Glomerular visceral epithelial cell (primary cell): ENCODE results near the gene KCNJ12.
A peak's percentile ranks its signal among the peaks of the same experiment; 100 is the strongest.
"Not testable (repeated sequence)": the region's sequence is repeated elsewhere in the genome, so short reads cannot be mapped to it uniquely, and the experiment has no call there.

ENCODE experiments used
- DNase-seq: peaks from one replicate; pipeline ENCODE4 v3.0.0-alpha.2; 2016; ENCODE audit errors: extremely low spot score

Gene KCNJ12

DNA sequence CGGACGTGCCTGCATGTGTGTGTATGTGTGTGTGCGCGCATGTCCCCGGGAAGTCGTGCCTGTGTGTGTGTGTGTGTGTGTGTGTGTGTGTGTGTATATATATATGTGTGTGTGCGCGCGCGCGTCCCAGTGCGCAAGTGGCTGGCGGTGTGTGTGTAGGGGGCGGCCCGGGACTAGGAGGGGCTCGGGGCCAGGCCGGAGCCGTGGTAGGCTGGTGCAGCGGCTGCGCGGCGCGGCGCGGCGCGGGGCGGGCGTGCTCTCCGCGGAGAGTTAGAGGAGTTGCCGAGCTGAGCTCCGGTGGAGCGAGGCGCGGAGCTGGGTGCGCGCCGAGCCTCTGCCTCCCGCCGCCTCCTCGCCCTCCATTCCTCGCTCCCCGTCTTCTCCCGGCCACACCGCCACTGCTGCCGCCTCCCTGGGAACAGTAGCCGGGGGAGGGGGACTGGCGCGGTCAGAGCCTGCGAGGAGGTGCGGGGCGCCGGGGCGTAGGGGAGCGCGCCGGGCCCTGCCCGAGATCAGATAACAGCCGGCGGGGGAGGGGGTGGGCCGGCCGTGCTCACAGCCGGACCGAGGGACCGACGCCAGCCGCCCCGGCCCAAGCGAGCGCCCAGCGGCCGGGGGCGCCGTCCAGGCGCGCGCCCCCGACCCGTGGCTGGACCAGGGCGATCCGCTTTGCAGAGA, at the start of gene KCNJ12:
KCNJ12 (plus strand) TSS at position 277 of the 678 bp plus-strand sequence. CDS start 38,986 bp downstream, outside the sequence.
- DNase-seq: peak; percentile 33

DNA sequence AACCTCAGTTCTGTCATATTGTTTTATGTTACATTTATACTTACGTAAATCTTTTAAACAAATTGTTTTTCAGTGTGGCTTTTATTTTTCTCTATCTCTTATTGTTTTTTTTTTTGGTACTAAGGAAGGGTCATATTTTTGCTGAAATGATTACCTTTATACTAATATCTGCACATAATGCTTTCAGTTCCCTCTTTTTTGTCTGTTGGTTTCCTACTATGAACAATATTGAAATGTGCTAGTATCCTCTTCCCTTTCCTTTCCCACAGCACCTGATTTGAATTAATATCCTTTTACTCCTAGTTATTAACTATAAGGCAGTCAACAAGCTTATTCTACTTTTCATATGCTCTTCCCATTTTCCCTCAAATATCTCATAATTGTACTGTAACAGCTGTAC, 48.2 kb upstream of the KCNJ12 start:
- DNase-seq: not testable (repeated sequence)

DNA sequence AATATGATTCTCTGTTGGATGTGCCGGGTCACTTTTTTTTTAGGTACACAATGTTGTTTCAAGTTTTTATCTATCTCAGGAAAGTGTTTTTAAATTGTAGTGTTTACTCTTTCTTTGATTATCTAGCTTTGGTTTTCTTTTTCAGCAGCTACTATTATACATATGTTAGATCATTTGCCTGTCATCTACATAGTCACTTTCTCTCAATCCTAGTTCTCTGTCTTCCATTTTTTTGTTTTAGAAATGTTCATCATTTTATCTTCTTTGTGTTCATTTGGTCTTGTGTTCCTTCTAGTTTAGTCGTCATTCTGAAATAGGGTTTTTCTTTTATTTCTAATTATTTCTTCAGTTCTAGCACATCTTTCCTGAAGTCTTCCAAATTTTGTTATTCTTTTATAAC, 47.4 kb upstream of the KCNJ12 start:
- not testable (repeated sequence) for DNase-seq

DNA sequence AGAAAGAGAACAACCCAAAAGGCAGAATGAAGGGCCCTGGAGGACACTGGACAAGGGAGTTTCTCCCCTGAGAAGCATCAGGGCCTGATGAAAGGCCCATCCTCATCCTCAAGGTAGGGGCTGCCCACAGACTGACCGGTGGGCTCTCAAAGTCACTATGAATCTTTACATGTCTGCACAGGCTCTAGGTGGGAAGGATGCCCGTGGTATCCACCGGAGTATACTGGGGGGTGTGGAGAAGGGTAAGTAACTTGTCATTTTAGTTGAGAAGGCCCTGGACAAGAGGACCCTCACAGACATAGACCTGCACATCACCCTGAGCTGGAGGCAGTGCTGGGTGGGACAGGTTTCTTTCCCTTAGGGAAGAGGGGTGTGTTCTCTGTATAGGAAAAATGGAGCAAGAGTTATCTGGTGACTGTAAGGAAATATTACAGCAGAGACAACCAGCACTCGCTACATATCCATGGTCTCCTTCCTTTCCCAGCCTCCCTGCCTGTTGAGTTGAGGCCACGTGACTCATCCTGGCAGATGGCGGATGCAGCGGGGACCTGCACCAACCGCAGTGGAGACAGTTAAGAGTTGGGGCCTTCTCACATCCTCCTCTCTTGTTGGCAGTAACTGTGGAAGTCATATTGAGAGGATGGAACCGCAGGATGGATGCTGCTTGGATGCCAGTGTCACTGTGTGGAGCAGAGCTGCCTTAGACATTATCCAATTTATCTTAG, 45.6 kb upstream of the KCNJ12 start:
- no peak for DNase-seq

DNA sequence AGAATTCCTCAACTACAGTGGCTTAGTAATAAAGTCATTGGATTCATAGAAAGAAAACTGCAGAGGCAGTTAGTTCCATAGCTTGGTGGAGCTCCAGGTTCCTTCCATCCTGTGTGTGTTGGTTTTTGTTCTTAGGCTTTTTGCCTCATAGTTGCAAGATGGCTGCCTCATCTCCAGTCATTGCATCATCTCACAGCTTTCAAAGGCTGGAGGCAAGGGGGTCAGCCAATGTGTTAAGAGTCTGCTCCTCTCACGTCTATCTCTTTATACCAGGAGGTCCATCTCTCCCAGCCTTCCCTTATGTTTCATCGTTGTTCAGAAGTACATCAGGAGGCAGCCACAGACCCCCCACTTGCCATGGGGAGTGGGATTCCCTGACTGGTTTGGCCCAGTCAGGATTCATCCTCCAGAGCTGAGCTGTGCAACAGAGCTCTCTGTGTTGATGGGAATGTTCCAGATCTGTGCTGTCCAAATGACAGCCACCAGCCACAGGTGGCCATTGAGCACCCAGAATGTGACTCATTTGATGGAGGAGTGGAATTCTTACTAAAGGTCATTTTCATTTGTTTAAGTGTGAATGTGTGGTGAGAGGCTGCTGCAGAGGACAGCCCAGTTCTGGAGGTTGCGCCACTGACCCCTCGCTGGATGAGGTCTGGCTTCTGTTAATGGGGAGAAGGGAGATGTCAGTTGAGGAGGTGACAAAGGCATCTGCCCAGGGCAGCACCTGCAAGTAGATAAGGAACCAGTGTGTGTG, 39.4 kb upstream of the KCNJ12 start:
- not testable (repeated sequence) for DNase-seq

DNA sequence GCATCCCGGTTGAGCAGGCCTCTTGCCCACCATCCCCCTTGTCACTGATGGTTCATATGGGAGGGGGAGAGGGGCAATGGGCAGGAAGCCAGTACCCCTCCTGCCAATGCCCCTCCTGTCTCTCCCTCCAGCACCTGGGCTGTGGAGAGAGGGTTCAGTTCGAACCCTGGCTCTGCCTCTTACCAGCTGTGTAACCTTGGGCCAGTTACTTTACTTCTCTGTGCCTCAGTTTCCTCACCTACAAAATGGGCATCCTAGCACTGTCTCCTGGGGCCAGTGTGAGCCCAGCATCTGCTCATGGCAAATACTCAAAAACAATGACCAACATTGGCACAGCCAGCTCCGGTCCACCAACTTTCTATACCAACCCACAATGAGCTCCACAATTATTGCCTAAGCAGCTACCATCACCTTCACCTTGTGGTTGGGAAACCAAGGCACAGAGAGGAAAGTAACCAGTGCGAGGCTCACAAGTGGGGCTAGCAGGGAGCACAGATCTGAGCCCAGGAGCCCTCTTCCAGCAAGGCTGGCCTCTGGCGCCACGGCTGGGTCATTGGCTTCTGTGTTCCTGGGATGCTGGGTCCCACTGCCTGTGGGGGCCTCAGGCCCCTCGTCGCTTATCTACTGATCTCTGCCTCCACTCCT, 38.1 kb upstream of the KCNJ12 start:
- not testable (repeated sequence) for DNase-seq

DNA sequence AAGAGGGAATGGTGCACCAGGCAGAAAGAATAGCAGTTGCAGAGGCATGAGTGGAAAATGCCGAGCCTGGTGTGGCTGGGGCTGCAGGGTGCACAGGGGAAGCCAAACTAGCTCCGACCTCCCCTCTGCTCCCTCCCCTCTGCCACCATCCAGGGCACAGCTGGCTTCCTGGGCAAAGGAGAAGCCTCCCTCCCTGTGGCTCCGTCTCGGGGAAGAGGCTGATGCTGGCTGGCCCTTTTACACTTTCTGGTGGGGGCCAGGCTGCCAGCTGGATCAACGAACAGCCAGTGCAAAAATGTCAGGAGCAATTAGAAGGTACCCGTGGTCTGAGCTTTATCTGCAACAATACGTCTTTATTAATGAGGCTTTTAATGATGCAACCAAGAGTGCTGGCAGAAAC, 37.1 kb upstream of the KCNJ12 start:
- DNase-seq: no peak

DNA sequence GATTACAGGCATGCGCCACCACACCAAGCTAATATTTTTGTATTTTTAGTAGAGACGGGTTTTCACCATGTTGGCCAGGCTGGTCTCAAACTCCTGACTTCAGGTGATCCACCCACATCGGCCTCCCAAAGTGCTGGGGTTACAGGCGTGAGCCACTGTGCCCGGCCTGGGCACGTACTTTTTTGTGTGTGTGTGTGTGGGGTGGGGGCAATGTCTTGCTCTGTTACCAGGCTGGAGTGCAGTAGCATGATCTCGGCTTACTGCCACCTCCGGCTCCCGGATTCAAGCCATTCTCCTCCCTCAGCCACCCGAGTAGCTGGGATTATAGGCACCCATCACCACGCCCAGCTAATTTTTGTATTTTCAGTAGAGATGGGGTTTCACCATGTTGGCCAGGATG, 36.6 kb upstream of the KCNJ12 start:
- DNase-seq: not testable (repeated sequence)

DNA sequence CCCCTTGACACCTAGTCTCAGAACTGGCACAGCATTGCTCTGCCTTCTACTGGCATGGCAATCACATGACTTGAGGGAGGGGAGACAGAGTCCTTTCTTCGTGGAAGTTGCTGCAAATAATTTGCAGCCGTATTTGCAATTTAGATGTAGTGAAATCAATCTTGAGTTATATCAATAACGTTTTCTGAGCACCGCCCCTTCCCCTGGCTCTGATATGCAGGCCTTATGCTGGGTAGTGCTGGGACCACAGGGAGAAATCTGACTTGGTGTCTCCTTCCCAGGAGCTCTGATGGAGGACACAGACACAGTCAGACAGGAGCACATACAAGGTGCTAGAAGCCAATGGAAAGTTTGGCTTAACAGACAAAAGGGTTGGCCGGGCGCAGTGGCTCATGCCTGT, 35.8 kb upstream of the KCNJ12 start:
- not testable (repeated sequence) for DNase-seq

DNA sequence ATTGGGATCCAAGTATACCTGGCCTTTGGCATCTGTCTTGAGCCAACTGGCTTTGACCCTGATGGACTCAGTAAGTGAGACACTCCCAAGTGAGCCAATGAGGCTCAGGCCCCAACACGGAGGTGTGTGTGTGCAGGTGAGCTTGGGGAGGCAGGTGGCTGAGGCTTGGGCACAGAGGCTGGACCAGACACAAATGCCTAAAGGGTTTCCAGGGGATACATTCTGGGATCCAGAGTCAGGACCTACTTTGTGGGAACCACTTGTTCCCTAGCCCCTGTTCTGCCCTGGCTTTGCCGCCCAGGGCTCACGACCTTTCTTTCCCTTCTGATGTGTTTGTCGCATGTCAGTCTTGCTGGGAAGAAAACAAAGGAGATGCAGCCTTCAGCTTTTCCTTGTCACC, 34.9 kb upstream of the KCNJ12 start:
- not testable (repeated sequence) for DNase-seq

DNA sequence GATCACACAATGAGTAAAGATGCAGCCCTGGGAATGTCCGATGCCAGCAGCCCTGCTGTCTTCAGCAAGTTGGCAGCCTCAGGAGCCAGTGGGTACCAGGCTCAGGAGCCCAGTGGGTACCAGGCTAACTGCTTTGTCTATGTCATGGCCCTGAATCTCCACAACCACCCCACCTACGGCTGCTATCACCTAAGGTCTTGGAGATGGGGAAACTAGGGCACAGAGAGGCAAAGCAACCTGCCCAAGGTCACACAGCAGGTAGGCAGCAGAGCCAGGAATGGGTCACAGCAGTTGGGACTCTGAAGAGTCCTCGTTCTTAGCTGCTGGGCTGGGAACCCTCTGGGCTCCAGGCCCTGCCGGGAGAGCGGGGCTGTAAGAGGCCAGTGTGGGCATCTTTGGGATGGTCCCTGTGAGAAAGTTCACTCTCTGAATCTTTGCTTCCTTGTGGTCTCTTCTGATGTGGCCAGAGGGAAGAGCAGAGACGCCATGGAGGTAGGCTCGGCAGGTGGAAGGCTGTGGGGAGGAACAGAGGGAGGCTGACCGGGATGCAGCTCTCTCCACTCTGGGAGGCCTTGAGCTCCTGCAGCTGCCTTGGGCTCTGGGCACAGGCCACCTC, 34.1 kb upstream of the KCNJ12 start:
- not testable (repeated sequence) for DNase-seq

DNA sequence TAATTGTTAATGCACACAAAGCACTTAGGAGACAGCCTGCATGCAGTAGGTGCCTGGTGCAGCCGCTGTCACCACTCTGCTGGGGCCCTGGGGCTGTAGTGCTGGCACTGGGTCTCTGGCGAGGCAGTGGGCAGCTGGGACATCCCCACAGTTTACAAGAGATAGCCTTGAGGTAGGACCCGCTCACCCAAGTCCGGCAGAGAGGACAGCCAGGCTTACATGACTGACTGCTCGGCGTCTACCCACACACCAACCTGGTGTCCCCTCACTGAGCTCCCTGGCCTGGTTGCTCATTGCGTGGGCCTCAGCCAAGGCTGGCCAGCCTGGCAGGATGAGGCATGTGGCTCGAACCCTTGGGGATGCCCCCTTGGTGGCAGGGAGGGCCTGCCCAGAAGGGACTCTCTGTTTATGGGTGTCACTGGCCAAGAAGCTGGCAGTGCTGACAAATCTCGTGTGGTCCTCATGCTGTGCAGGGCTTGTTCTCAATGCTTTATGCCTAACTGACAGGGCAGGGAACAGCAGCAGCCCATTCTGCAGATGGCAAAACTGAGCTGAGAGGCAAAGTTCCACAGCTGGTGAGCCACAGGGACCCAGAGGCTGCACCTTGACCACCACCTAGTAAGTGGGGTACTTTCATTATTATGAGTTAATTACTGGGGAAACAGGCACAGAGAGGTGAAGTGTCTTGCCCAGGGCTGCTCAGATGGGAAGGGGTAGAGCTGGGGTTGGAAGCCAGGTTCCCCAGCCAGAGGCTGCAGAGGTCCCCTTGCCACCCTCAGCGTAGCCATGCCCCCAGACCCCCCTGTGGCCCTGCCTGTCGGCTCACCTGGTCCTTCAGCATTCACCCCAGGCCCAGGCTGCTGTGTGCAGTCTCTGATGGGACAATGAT, 32.9 kb upstream of the KCNJ12 start:
- not testable (repeated sequence) for DNase-seq

DNA sequence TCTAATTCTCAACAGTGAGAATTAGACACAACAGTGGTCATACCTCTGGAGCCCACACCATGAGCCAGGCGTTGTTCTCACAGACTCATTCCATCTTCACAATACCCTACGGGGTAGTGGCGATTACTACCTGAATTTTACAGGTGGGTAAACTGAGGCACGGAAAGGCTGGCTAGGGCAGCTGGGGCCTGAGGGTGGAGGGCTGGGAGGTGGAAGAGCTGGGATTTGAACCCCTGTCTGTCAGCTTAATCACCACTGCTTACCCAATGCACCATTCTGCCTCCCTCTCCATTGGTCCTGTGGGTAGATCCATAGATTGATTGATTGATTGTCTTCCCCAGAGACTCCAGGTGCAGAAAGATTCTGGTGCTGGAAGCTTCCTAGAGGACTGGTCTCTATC, 31.4 kb upstream of the KCNJ12 start:
- DNase-seq: not testable (repeated sequence)

DNA sequence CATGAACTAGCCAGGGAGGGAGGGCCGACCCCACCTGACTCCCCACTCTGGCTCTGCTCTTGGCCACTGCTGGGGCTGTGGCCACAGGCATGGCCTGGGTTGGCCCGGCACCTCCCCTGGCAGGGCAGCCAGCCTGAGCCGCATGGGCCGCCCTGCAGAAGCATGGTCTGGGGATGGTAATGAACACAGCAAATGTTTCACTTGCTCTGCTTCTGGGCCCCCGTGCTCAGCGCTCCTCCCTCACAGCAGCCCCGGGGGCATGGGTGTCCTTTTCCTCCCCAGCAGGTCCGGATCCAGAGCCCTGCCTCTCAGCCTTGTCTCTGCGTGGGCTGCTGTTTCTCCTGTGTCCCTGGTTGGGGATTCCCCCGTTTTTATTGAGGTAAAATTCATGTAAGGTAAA, 30.9 kb upstream of the KCNJ12 start:
- no peak for DNase-seq

DNA sequence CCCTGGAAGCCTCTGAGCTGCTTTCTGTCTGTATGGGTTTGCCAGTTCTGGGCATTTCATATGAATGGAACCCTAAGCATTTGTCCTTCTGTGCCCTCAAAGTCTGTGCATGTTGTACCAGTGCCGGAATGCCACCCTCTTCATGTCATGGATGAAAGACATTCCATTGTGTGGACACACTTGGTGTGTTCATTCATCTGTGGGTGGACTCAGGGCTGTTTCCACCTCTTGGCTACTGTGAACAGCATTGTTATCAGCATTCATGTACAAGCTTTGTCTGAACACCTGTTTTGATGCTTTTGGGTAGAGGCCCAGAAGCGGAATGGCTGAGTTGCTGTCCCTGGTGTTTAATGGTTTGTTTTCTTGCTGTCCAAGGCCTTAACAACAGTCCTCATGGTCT, 30.1 kb upstream of the KCNJ12 start:
- DNase-seq: not testable (repeated sequence)

DNA sequence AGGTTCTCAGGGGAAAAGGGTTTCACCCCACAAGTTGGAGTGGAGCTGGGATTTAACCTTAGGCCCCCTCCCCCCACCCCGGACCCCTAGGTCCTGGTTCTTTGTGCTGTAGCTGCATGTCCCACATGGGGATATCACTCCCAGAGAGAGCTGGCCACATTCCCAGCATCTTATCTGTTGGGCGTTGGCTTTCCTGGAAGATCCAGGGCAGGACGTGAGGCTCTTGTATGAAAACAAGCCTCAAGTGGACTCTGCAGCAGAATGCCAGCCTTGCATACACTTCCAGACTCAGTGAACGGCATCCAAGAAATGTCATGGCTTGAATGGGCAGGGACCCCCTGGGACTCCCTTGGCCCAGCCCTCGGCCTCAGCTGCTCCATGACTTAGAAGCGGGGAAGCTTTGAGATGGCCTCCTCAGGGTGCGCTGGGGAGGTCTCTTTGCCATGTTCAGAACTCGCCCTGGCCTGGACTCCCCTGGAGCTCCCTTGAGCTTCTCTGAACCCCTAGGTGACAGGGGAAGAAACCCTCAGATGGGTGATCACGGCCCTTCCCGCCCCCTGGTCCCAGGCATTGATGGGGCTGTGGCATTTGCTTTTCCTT, 29.4 kb upstream of the KCNJ12 start:
- DNase-seq: not testable (repeated sequence)

DNA sequence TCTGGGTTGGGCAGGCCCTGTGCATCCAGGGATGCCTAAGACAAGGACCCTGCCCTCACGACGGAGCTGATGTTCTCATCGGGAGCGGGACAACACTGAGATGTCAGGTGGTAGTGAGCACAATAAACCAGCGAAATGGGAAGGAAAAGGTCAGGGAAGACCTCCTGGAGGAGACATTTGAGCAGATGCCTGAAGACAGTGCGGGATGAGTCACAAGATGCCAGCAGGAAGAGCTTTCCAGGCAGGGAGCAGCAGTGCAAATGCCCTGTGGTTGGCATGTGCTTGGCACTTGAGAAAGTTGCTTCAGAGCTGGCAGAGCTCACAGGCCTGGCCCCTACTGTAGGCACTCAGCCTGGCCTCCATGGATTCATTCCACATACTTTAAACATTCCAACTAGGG, 28.5 kb upstream of the KCNJ12 start:
- not testable (repeated sequence) for DNase-seq

DNA sequence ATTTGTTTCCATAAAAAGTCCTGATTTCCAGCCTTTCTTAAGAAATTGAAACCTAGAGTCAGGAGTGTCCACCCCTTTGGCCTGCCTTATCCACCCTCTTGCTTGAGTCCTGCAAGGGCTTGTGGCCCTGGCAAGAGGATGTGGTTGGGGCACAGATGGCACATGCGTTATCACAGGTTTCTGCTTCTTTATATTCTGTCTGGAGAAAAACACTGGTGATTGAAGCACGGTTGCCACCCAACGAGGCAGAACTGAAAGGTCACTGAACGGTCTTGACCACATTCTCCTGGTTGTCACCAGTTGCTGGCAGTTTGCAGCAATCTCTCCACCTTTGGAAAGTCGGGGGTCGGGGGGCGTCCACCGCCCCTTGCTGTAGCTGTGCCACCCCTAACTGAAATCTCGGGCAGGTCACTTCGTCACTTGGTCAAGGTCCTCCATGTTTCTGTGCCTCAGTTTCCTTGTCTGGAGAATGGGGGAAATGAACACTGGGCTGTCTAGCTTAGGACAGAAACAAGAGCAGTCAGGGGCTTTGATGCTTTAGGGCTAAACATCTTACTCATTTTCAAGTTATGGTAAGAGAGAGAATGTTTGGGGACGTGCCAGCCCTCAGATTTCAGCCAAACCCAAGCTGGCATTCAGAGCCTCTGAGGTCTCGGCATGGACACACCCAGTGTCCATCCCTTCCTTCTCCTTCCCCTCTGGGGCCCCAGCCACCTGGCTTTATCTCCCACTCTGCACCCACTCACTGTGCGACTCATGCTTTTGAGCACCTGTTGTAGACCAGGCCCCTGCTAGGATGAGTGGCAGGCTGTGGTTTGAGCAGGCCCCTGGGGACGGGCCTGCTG, 27.9 kb upstream of the KCNJ12 start:
- DNase-seq: peak; percentile 59

DNA sequence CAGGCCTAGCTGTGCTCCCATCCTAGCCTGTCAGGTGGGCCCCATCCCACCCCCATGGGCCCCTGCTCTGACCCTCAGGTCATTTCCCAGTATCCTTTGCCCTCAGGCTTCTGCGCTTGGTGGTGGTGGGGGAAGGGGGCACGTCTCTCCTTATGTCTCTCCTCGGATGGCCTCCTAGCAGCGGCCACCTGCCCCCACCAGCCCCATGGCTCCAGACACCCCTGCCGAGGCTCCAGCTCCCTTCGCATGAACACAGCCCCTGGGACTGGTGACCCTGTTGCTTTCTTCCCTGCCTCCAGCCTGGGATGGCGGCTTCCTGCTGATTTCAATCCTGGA, 27.3 kb upstream of the KCNJ12 start:
- not testable (repeated sequence) for DNase-seq
